Endothelial cell of umbilical vein (primary cell): ENCODE measurements around the gene SGPP1.

Experiments
- EZH2 ChIP-seq: IDR thresholded peaks from 2 replicates; pipeline ENCODE4 v1.6.1; 2012; ENCODE audit warnings: borderline replicate concordance, low read depth, mild to moderate bottlenecking, moderate library complexity, low read length, inconsistent platforms; ENCODE audit not compliant: severe bottlenecking
- FOS ChIP-seq: IDR thresholded peaks from 2 replicates; pipeline ENCODE4 v1.6.1; 2011; ENCODE audit warnings: mild to moderate bottlenecking, low read length, moderate library complexity, borderline replicate concordance; ENCODE audit not compliant: insufficient read depth
- GATA2 ChIP-seq: IDR thresholded peaks from 2 replicates; pipeline ENCODE4 v1.7.0; 2011; ENCODE audit warnings: low read depth, mild to moderate bottlenecking, moderate library complexity, mixed read lengths, low read length; ENCODE audit not compliant: insufficient read length, insufficient read depth
- JUN ChIP-seq: IDR thresholded peaks from 2 replicates; pipeline ENCODE4 v1.6.1; 2011; ENCODE audit warnings: borderline replicate concordance, low read depth; ENCODE audit not compliant: insufficient read length, insufficient read depth
- POLR2A ChIP-seq: IDR thresholded peaks from 2 replicates; pipeline ENCODE4 v1.6.1; 2012; ENCODE audit warnings: low read depth, mild to moderate bottlenecking, control low read depth, low read length
- POLR2AphosphoS5 ChIP-seq: IDR thresholded peaks from 2 replicates; pipeline ENCODE4 v1.6.1; 2012; ENCODE audit warnings: low read depth, mild to moderate bottlenecking, control low read depth, low read length, moderate library complexity; ENCODE audit not compliant: insufficient read depth
- TF ChIP-seq, protein P1 (sequence below), 2 donors: IDR thresholded peaks; 1 replicate in 1 of 2; 2 replicates in 1 of 2; pipeline ENCODE4 v1.5.1; 2011; ENCODE audit warnings: low read length in 2 of 2, mild to moderate bottlenecking in 2 of 2, moderate library complexity in 2 of 2, control low read depth in 1 of 2, inconsistent platforms in 1 of 2, low read depth in 1 of 2; ENCODE audit not compliant: insufficient read depth in 1 of 2; ENCODE audit errors: extremely low read depth in 1 of 2

GRCh38 chr14:63745858-63746425, 18.1 kb upstream of the SGPP1 start:
- TF ChIP-seq, protein P1, sequence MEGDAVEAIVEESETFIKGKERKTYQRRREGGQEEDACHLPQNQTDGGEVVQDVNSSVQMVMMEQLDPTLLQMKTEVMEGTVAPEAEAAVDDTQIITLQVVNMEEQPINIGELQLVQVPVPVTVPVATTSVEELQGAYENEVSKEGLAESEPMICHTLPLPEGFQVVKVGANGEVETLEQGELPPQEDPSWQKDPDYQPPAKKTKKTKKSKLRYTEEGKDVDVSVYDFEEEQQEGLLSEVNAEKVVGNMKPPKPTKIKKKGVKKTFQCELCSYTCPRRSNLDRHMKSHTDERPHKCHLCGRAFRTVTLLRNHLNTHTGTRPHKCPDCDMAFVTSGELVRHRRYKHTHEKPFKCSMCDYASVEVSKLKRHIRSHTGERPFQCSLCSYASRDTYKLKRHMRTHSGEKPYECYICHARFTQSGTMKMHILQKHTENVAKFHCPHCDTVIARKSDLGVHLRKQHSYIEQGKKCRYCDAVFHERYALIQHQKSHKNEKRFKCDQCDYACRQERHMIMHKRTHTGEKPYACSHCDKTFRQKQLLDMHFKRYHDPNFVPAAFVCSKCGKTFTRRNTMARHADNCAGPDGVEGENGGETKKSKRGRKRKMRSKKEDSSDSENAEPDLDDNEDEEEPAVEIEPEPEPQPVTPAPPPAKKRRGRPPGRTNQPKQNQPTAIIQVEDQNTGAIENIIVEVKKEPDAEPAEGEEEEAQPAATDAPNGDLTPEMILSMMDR (IDR thresholded peaks at IDR 0.05; ENCODE audit: extremely low read depth in 1 of 2, insufficient read depth in 1 of 2, low read depth in 1 of 2, low read length in 2 of 2), result no peak
- TF ChIP-seq FOS, result no peak
- no peak for TF ChIP-seq JUN
- no peak for TF ChIP-seq EZH2
- TF ChIP-seq POLR2A, result no peak
- no peak for TF ChIP-seq POLR2AphosphoS5
- TF ChIP-seq GATA2, result no peak
